Peyer's patch (tissue), 4 donors: ENCODE results near the gene SMAD2. TPM values are rescaled to one million over a fixed set of nuclear protein-coding genes. Genes with fewer than 3 reads are reported as not detected.

Source experiments
- DNase-seq, 3 donors: peaks; one replicate each; pipeline ENCODE4 v3.0.0-alpha.2; 2017 to 2019
- H3K27ac ChIP-seq, 4 donors: fragments of 200-600 bp; sonication (generic); one replicate each; pipeline ENCODE4 v1.5.1; 2016 to 2019
- H3K27me3 ChIP-seq, 2 donors: fragments of 200-600 bp; sonication (generic); one replicate each; pipeline ENCODE4 v1.5.1; 2019
- H3K36me3 ChIP-seq, 3 donors: fragments of 200-600 bp; sonication (generic); one replicate each; pipeline ENCODE4 v1.5.1; 2016 to 2019
- H3K4me1 ChIP-seq, 4 donors: fragments of 200-600 bp; sonication (generic); one replicate each; pipeline ENCODE4 v1.5.1; 2016 to 2019
- H3K4me3 ChIP-seq, 4 donors: fragments of 200-600 bp; sonication (generic); 1 replicate in 3 of 4; 2 replicates in 1 of 4; pipeline ENCODE4 v1.5.1; 2016 to 2019; ENCODE audit warnings: mild to moderate bottlenecking in 1 of 4
- H3K9me3 ChIP-seq, 4 donors: fragments of 200-600 bp; sonication (generic); one replicate each; pipeline ENCODE4 v1.5.1; 2016 to 2019; ENCODE audit warnings: mild to moderate bottlenecking in 1 of 4
- POLR2A ChIP-seq, 2 donors: fragments of 450-650 bp; IDR thresholded peaks; one replicate each; pipeline ENCODE4 v1.5.1; 2017; ENCODE audit warnings: antibody characterized with exemption in 2 of 2, mild to moderate bottlenecking in 2 of 2, moderate library complexity in 2 of 2
- total RNA-seq, 4 donors: library from RNA; depleted of rRNA; stranded (reverse); fragments of >200 nt; gene quantifications; one replicate each; pipeline ENCODE4 v1.1.0, GENCODE V29; 2016
- TF ChIP-seq, protein P1 (sequence below), 6 experiments: fragments of 450-650 bp in 4 of 6; fragments of 200-600 bp in 2 of 6; sonication (generic) in 1 of 6; IDR thresholded peaks; one replicate each; pipeline ENCODE4 v1.5.1; 2017 to 2019; ENCODE audit warnings: antibody characterized with exemption in 6 of 6, mild to moderate bottlenecking in 3 of 6, moderate library complexity in 1 of 6

SMAD2 gene
- total RNA-seq, 4 donors from 2014 or later: 26.9 to 53.6 (median 38.6) TPM

DNA sequence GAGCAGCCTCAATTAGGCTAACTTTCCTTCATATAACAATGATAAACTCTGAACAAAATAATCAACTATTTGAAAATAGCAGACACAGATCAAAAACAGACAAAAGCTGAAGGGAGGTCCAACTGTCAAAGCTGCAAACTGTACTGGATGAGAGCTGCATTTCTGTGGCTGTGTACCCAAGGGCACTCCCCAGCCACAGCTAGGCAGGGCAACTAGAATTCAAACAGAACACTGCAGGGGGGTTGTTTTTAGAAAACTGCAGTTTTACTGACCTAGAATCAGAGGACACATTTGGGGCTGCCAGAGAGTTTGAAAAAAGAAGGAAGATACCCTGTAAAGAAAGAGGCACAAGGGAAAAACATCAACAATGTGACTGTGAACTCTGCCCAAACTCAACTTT is 56.8 kb downstream of the SMAD2 start:
- Histone ChIP-seq H3K9me3 (no peaks in the 10 kb centered on the region), H3K4me3 (no peak overlapping the region), H3K4me1 (no peaks in the 10 kb centered on the region), H3K36me3 (no peaks in the 10 kb centered on the region), H3K27me3 (no peaks in the 10 kb centered on the region), H3K27ac (no peak overlapping the region)
- TF ChIP-seq, protein P1, sequence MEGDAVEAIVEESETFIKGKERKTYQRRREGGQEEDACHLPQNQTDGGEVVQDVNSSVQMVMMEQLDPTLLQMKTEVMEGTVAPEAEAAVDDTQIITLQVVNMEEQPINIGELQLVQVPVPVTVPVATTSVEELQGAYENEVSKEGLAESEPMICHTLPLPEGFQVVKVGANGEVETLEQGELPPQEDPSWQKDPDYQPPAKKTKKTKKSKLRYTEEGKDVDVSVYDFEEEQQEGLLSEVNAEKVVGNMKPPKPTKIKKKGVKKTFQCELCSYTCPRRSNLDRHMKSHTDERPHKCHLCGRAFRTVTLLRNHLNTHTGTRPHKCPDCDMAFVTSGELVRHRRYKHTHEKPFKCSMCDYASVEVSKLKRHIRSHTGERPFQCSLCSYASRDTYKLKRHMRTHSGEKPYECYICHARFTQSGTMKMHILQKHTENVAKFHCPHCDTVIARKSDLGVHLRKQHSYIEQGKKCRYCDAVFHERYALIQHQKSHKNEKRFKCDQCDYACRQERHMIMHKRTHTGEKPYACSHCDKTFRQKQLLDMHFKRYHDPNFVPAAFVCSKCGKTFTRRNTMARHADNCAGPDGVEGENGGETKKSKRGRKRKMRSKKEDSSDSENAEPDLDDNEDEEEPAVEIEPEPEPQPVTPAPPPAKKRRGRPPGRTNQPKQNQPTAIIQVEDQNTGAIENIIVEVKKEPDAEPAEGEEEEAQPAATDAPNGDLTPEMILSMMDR (IDR thresholded peaks at IDR 0.05): no peak
- no peak for TF ChIP-seq POLR2A (IDR thresholded peaks at IDR 0.05)
- no peak for DNase-seq

DNA sequence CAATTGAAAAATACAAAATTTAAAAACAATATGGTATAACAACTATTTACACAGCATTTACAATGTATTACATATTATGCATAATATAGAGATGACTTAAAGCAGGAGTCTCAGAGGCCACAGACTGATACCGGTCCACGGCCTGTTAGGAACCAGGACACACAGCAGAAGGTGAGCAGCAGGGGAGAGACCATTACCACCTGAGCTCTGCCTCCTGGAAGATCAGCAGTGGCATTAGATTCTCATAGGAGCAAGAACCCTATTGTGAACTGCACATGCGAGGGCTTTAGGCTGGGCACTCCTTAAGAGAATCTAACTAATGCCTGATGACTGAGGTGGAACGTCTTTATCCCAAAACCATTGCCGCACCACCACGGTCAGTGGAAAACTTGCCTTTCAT is 58.0 kb downstream of the SMAD2 start:
- TF ChIP-seq, protein P1 (IDR thresholded peaks at IDR 0.05): no peak
- no peak for TF ChIP-seq POLR2A (IDR thresholded peaks at IDR 0.05)
- no peaks in the 10 kb centered on the region for H3K4me1 ChIP-seq

DNA sequence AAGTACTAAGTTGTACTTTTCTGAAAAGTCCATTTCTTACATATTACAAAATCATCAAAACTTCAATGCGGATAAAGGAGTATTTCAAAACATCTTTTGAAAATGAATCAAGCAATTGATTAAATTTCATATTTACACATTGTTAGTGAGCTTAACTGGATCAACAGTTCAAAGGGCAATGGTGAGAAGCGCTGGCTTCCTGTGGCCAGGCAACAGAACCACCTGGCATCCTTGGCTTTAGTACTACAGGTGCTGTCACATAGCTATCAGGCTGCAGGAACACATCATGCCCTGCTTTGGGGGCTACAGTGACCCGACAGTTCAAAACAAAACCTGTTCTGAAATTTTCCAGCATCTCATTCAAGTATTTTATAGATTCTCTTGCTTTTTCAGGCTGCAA is 59.2 kb downstream of the SMAD2 start:
- Histone ChIP-seq H3K4me3 (no peak overlapping the region), H3K27me3 (no peaks in the 10 kb centered on the region), H3K27ac (no peak overlapping the region), H3K36me3 (peaks cover 0 to 12% (median 0%) of the 10 kb centered on the region in 3 donors), H3K9me3 (no peaks in the 10 kb centered on the region), H3K4me1 (no peaks in the 10 kb centered on the region)
- TF ChIP-seq POLR2A (IDR thresholded peaks at IDR 0.05): no peak
- TF ChIP-seq, protein P1 (IDR thresholded peaks at IDR 0.05): no peak
- peak in 1 of 3 donors; percentile 56 for DNase-seq

More for the DNA sequence above, 58.0 kb downstream of the SMAD2 start:
- no peak for DNase-seq
- H3K27ac ChIP-seq: no peak overlapping the region
- H3K36me3 ChIP-seq: peaks cover 0 to 10% (median 0%) of the 10 kb centered on the region in 3 donors
- H3K9me3 ChIP-seq: no peaks in the 10 kb centered on the region
- no peaks in the 10 kb centered on the region for H3K27me3 ChIP-seq
- no peak overlapping the region for H3K4me3 ChIP-seq

DNA sequence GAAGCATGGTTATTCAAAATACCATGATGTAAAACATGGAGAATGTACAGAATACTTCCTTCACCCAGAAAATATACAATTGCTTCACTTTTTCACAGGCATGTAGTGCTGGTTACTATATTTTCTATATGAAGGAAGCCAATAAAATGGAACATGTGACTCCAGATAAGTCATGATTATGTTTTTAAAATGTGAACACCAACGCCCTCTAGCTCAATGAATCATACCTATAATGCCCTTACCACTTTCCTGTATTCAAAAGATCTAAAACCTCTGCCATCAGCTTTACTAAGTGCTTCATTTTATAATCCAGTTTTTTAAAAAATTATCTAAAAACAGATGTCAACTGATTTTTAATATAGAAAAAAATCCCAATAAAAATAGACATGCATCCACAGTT is 59.9 kb downstream of the SMAD2 start:
- no peak for DNase-seq
- Histone ChIP-seq H3K27ac (no peak overlapping the region), H3K9me3 (no peaks in the 10 kb centered on the region), H3K27me3 (no peaks in the 10 kb centered on the region), H3K4me3 (no peak overlapping the region), H3K36me3 (peaks cover 0 to 12% (median 0%) of the 10 kb centered on the region in 3 donors), H3K4me1 (no peaks in the 10 kb centered on the region)
- TF ChIP-seq POLR2A (IDR thresholded peaks at IDR 0.05): no peak
- TF ChIP-seq, protein P1 (IDR thresholded peaks at IDR 0.05): no peak

DNA sequence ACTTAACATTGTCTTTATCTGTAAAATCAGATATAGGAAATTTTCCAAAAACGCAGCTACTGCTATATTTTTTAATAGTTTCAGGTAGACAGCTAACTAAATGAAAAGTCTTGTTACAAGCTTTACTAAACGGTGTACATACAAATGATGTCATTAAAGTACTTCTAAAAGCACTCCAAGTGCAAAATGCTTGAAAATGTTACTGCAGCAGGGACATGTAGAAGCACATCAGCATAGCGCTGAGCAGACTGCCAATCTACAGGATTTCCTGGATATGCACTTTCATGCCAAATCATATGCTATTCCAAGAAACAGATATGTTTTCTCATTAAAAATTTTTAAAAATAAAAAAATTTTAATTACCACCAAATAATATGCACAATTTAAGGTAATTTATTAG is 61.7 kb downstream of the SMAD2 start:
- no peak for TF ChIP-seq POLR2A (IDR thresholded peaks at IDR 0.05)
- TF ChIP-seq, protein P1 (IDR thresholded peaks at IDR 0.05): no peak
- Histone ChIP-seq H3K9me3 (no peaks in the 10 kb centered on the region), H3K36me3 (peaks cover 0 to 23% (median 0%) of the 10 kb centered on the region in 3 donors), H3K27me3 (no peaks in the 10 kb centered on the region), H3K4me1 (no peaks in the 10 kb centered on the region), H3K27ac (no peak overlapping the region), H3K4me3 (no peak overlapping the region)
- no peak for DNase-seq

DNA sequence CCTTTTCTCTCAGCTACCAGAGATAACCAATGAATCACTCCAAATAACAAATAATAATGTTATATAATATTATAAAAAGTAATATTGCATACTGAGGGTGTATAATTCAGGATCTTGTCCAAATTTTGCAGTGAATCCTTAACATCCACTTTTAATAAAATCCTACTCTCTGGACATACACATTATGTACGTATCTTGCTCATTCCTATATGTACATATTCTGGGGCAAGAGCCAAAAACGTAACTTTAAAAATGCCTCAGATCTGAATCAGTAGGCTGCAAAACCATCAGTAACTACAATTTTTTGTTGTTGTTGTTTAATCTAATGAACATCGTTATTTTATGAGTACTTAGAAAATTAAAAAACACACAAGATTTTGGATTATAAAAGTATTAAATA is 65.3 kb downstream of the SMAD2 start:
- Histone ChIP-seq H3K36me3 (peaks cover 0 to 32% (median 0%) of the 10 kb centered on the region in 3 donors), H3K27me3 (no peaks in the 10 kb centered on the region), H3K27ac (no peak overlapping the region), H3K4me1 (no peaks in the 10 kb centered on the region), H3K9me3 (no peaks in the 10 kb centered on the region), H3K4me3 (no peak overlapping the region)
- TF ChIP-seq POLR2A (IDR thresholded peaks at IDR 0.05): no peak
- TF ChIP-seq, protein P1 (IDR thresholded peaks at IDR 0.05): no peak
- no peak for DNase-seq
